Neural cell (in vitro differentiated cells): ENCODE results near the gene KIAA1210.

Experiments used
- CTCF ChIP-seq: fragments of 450-650 bp; IDR thresholded peaks from 2 replicates; pipeline ENCODE4 v1.5.1; 2014; ENCODE audit warnings: antibody characterized with exemption, mild to moderate bottlenecking, moderate library complexity; ENCODE audit not compliant: poor library complexity, severe bottlenecking
- EP300 ChIP-seq: fragments of 450-650 bp; conservative IDR thresholded peaks from 2 replicates; pipeline ENCODE4 v1.6.1; 2014; ENCODE audit warnings: antibody characterized with exemption, mild to moderate bottlenecking, moderate library complexity; ENCODE audit not compliant: poor library complexity, severe bottlenecking
- EZH2 ChIP-seq: fragments of 200-600, 300-800 bp; shearing (Covaris generic), sonication (generic); IDR thresholded peaks from 2 replicates; pipeline ENCODE4 v1.6.1; 2014; ENCODE audit warnings: antibody characterized with exemption, low read length, borderline replicate concordance, mild to moderate bottlenecking; ENCODE audit not compliant: insufficient read depth, poor library complexity, severe bottlenecking
- MXI1 ChIP-seq: fragments of 450-650 bp; conservative IDR thresholded peaks from 2 replicates; pipeline ENCODE4 v1.6.1; 2014; ENCODE audit warnings: antibody characterized with exemption, mild to moderate bottlenecking; ENCODE audit not compliant: poor library complexity, severe bottlenecking
- POLR2AphosphoS5 ChIP-seq: IDR thresholded peaks from 2 replicates; pipeline ENCODE4 v1.6.1; 2012
- RAD21 ChIP-seq: fragments of 450-650 bp; conservative IDR thresholded peaks from 2 replicates; pipeline ENCODE4 v1.6.1; 2014; ENCODE audit warnings: antibody characterized with exemption, mild to moderate bottlenecking, moderate library complexity
- REST ChIP-seq: IDR thresholded peaks from 2 replicates; pipeline ENCODE4 v1.6.1; 2012; ENCODE audit warnings: borderline replicate concordance
- SMC3 ChIP-seq: fragments of 450-650 bp; conservative IDR thresholded peaks from 2 replicates; pipeline ENCODE4 v1.6.1; 2014; ENCODE audit warnings: antibody characterized with exemption, mild to moderate bottlenecking, moderate library complexity; ENCODE audit not compliant: poor library complexity
- TAF1 ChIP-seq: IDR thresholded peaks from 2 replicates; pipeline ENCODE4 v1.6.1; 2012; ENCODE audit warnings: low read depth

- TF ChIP-seq CTCF (no peak), POLR2AphosphoS5 (no peak), REST (no peak), EZH2 (no peak), EP300 (no peak), RAD21 (no peak), TAF1 (no peak), SMC3 (no peak), MXI1 (no peak)
Measured at GRCh38 chrX:119132961-119133360, 5.3 kb upstream of the KIAA1210 start.
